GM12878 (cell line): Measurements from ENCODE around the gene SLC25A11. TPM values are rescaled to one million over a fixed set of nuclear protein-coding genes. Genes with fewer than 3 reads are reported as not detected.

Source experiments
- CHD4 ChIP-seq: fragments of 200-600 bp; sonication (generic); IDR thresholded peaks from 2 replicates; pipeline ENCODE4 v1.6.1; 2016; ENCODE audit warnings: mild to moderate bottlenecking
- EGR1 ChIP-seq, 2 experiments: IDR thresholded peaks; 1 replicate in 1 of 2; 2 replicates in 1 of 2; pipeline ENCODE4 v1.6.1; 2011 to 2012; ENCODE audit warnings: low read depth in 2 of 2, low read length in 2 of 2, borderline replicate concordance in 1 of 2, mild to moderate bottlenecking in 1 of 2, moderate library complexity in 1 of 2
- ELK1 ChIP-seq: IDR thresholded peaks from 2 replicates; pipeline ENCODE4 v1.6.1; 2012; ENCODE audit warnings: low read depth, low read length, improper control_type of control experiment
- ESRRA ChIP-seq: IDR thresholded peaks from 2 replicates; pipeline ENCODE4 v1.6.1; 2012; ENCODE audit warnings: mild to moderate bottlenecking, low read length, improper control_type of control experiment
- LARP7 ChIP-seq: fragments of 450-650 bp; IDR thresholded peaks from 2 replicates; pipeline ENCODE4 v1.6.1; 2017; ENCODE audit warnings: mild to moderate bottlenecking
- NBN ChIP-seq: fragments of 450-650 bp; IDR thresholded peaks from 2 replicates; pipeline ENCODE4 v1.6.1; 2016
- POLR2AphosphoS5 ChIP-seq: IDR thresholded peaks from 2 replicates; pipeline ENCODE4 v1.6.1; 2011; ENCODE audit warnings: mild to moderate bottlenecking, low read length, inconsistent platforms
- PRDM15 ChIP-seq: fragments of 450-650 bp; formaldehyde crosslinking; IDR thresholded peaks from 2 replicates; pipeline ENCODE4 v1.4.0; 2020; ENCODE audit warnings: mild to moderate bottlenecking, moderate library complexity
- RAD21 ChIP-seq: IDR thresholded peaks from 2 replicates; pipeline ENCODE4 v1.6.1; 2011; ENCODE audit warnings: mild to moderate bottlenecking, low read depth, low read length, moderate library complexity; ENCODE audit not compliant: insufficient read depth
- RAD51 ChIP-seq: fragments of 450-650 bp; IDR thresholded peaks from 2 replicates; pipeline ENCODE4 v1.6.1; 2016; ENCODE audit warnings: moderate library complexity, mild to moderate bottlenecking, inconsistent platforms
- RCOR1 ChIP-seq: conservative IDR thresholded peaks from 2 replicates; pipeline ENCODE4 v1.6.1; 2012; ENCODE audit warnings: low read depth, low read length, improper control_type of control experiment
- RUNX3 ChIP-seq: IDR thresholded peaks from 2 replicates; pipeline ENCODE4 v1.6.1; 2012; ENCODE audit warnings: low read length, inconsistent platforms
- SMAD5 ChIP-seq: IDR thresholded peaks from 2 replicates; pipeline ENCODE4 v1.6.1; 2016; ENCODE audit warnings: antibody characterized with exemption, low read depth
- SMARCA5 ChIP-seq: fragments of 450-650 bp; IDR thresholded peaks from 2 replicates; pipeline ENCODE4 v1.6.1; 2017; ENCODE audit warnings: mild to moderate bottlenecking
- SMC3 ChIP-seq: IDR thresholded peaks from 2 replicates; pipeline ENCODE4 v1.6.1; 2011; ENCODE audit warnings: low read length, improper control_type of control experiment, borderline replicate concordance
- SREBF2 ChIP-seq: IDR thresholded peaks from 2 replicates; pipeline ENCODE4 v1.6.1; 2012; ENCODE audit warnings: mild to moderate bottlenecking, low read length
- STAT3 ChIP-seq: IDR thresholded peaks from 2 replicates; pipeline ENCODE4 v1.6.1; 2011; ENCODE audit warnings: low read depth, low read length, improper control_type of control experiment
- TAF1 ChIP-seq: IDR thresholded peaks from 2 replicates; pipeline ENCODE4 v1.6.1; 2011; ENCODE audit warnings: mild to moderate bottlenecking, low read depth, low read length, borderline replicate concordance
- TCF7 ChIP-seq: IDR thresholded peaks from 2 replicates; pipeline ENCODE4 v1.6.1; 2014; ENCODE audit warnings: antibody characterized with exemption, borderline replicate concordance
- ZBTB40 ChIP-seq: fragments of 450-650 bp; IDR thresholded peaks from 2 replicates; pipeline ENCODE4 v1.6.1; 2016; ENCODE audit warnings: mild to moderate bottlenecking, moderate library complexity, borderline replicate concordance
- ZNF207 ChIP-seq: fragments of 450-650 bp; IDR thresholded peaks from 2 replicates; pipeline ENCODE4 v1.6.1; 2014; ENCODE audit warnings: antibody characterized with exemption, mild to moderate bottlenecking, borderline replicate concordance
- ZNF217 ChIP-seq: fragments of 450-650 bp; IDR thresholded peaks from 2 replicates; pipeline ENCODE4 v1.6.1; 2017; ENCODE audit warnings: antibody characterized with exemption, mild to moderate bottlenecking
- ZNF24 ChIP-seq: fragments of 450-650 bp; IDR thresholded peaks from 2 replicates; pipeline ENCODE4 v1.6.1; 2017; ENCODE audit warnings: antibody characterized with exemption, mild to moderate bottlenecking
- ZNF384 ChIP-seq: IDR thresholded peaks from 2 replicates; pipeline ENCODE4 v1.6.1; 2012; ENCODE audit warnings: low read depth, mild to moderate bottlenecking, low read length, improper control_type of control experiment, borderline replicate concordance
- polyA plus RNA-seq, 11 experiments: library from polyadenylated mRNA; depleted of rRNA in 4 of 11; unstranded in 6 of 11; stranded (reverse) in 5 of 11; fragments of >200 nt; fragmentation: Nextera tagmentation in 4 of 11; fragmentation: Illumina TruSeq in 1 of 11; extraction: Ambion mirVana in 4 of 11; extraction: Trizol in 1 of 11; gene quantifications; 1 replicate in 1 of 11; 2 replicates in 10 of 11; pipeline versions ENCODE4 v1.2.1 to v1.2.3, GENCODE V29; 2011 to 2016; ENCODE audit warnings: inconsistent platforms in 2 of 11, missing spikeins in 2 of 11, low read depth in 1 of 11
- total RNA-seq, 4 experiments: library from RNA; depleted of rRNA in 3 of 4; stranded (reverse); fragments of >200 nt in 3 of 4; fragmentation: Illumina TruSeq in 1 of 4; extraction: Trizol in 1 of 4; gene quantifications; 2 replicates each; pipeline versions ENCODE4 v1.2.1 to v1.2.3, GENCODE V29; 2013 to 2021

Gene SLC25A11
- total and polyA plus RNA-seq, 10 of the 15 experiments (the other 5 are each of a cell fraction or from before 2014, with no cell fraction given), result 5.8 to 142 (median 65.0) TPM

- no peak for TF ChIP-seq ELK1
- no peak for TF ChIP-seq SREBF2
- peak; percentile 48; the same call in 1 of the 2 replicates for TF ChIP-seq STAT3
- TF ChIP-seq LARP7, result peak; percentile 86
- no peak for TF ChIP-seq ZNF384
- TF ChIP-seq ZNF207, result no peak
- peak; percentile 89 for TF ChIP-seq TAF1
- TF ChIP-seq ESRRA, result no peak
- no peak for TF ChIP-seq ZNF217
- TF ChIP-seq RCOR1, result no peak
- TF ChIP-seq RUNX3, result no peak
- peak in 1 of 2 experiments; percentile 63; a peak in 1 of 3 replicates for TF ChIP-seq EGR1 (IDR thresholded peaks at IDR 0.05; ENCODE audit: borderline replicate concordance in 1 of 2, low read depth in 2 of 2, low read length in 2 of 2)
- peak; percentile 33; the same call in 1 of the 2 replicates for TF ChIP-seq ZBTB40
- no peak for TF ChIP-seq CHD4
- TF ChIP-seq TCF7, result no peak
- TF ChIP-seq SMARCA5, result peak; percentile 59; the same call in 1 of the 2 replicates
- TF ChIP-seq SMC3, result no peak
- no peak for TF ChIP-seq RAD21
- TF ChIP-seq NBN, result peak; percentile 93
- TF ChIP-seq PRDM15 (CRISPR knock-in tag), result no peak
- TF ChIP-seq RAD51, result no peak
- peak; percentile 97 for TF ChIP-seq SMAD5
- TF ChIP-seq POLR2AphosphoS5, result peak; percentile 86
- 0 out of 2 replicates have a peak, but pooled peaks have one; percentile 26 for TF ChIP-seq ZNF24
These were observed 8.5 kb upstream of the SLC25A11 start, which contains the start of gene PFN1 (continued) for GRCh38 chr17:4948166-4948930.
